Tibial nerve (tissue), 4 donors: ENCODE results near the gene ST7L. TPM values are rescaled to one million over a fixed set of nuclear protein-coding genes. Genes with fewer than 3 reads are reported as not detected.

Experiments used
- DNase-seq, 2 donors: peaks; one replicate each; pipeline ENCODE4 v3.0.0-alpha.2; 2019; ENCODE audit warnings: low spot score in 2 of 2
- H3K27ac ChIP-seq, 4 donors: fragments of 200-600 bp; sonication (generic) in 3 of 4; one replicate each; pipeline ENCODE4 v1.5.1; 2017 to 2019; ENCODE audit warnings: mild to moderate bottlenecking in 1 of 4
- H3K27me3 ChIP-seq, 2 donors: fragments of 200-600 bp; sonication (generic) in 1 of 2; one replicate each; pipeline versions ENCODE4 v1.5.1 to v1.6.0; 2017 to 2019
- H3K36me3 ChIP-seq, 3 donors: fragments of 200-600 bp; sonication (generic); one replicate each; pipeline ENCODE4 v1.5.1; 2018 to 2019
- H3K4me1 ChIP-seq, 4 donors: fragments of 200-600 bp; sonication (generic) in 3 of 4; one replicate each; pipeline ENCODE4 v1.5.1; 2017 to 2019
- H3K4me3 ChIP-seq, 4 donors: fragments of 200-600 bp; sonication (generic) in 3 of 4; one replicate each; pipeline ENCODE4 v1.5.1; 2017 to 2019; ENCODE audit warnings: mild to moderate bottlenecking in 1 of 4, moderate library complexity in 1 of 4
- H3K9me3 ChIP-seq, 4 donors: fragments of 200-600 bp; sonication (generic) in 3 of 4; one replicate each; pipeline ENCODE4 v1.5.1; 2017 to 2019
- EP300 ChIP-seq, 2 donors: sonication (generic); formaldehyde crosslinking; IDR thresholded peaks; one replicate each; pipeline ENCODE4 v1.6.1; 2017; ENCODE audit warnings: antibody characterized with exemption in 2 of 2, mild to moderate bottlenecking in 1 of 2
- POLR2A ChIP-seq, 2 donors: fragments of 450-650 bp; IDR thresholded peaks; one replicate each; pipeline ENCODE4 v1.6.1; 2017; ENCODE audit warnings: antibody characterized with exemption in 2 of 2, mild to moderate bottlenecking in 2 of 2, moderate library complexity in 2 of 2
- WGBS, 2 donors: methylation state at CpG; one replicate each; pipeline ENCODE4 v1.1.5; 2018; 5-methylcytosine and 5-hydroxymethylcytosine counted together
- total RNA-seq, 4 donors: library from RNA; depleted of rRNA; stranded (reverse); fragments of >200 nt; gene quantifications; one replicate each; pipeline ENCODE4 v1.1.0, GENCODE V29; 2016
- TF ChIP-seq, protein P1 (sequence below), 5 experiments: fragments of 200-600 bp in 3 of 5; fragments of 450-650 bp in 2 of 5; sonication (generic) in 3 of 5; IDR thresholded peaks; one replicate each; pipeline ENCODE4 v1.5.1; 2016 to 2019; ENCODE audit warnings: antibody characterized with exemption in 5 of 5, mild to moderate bottlenecking in 3 of 5, moderate library complexity in 2 of 5

Gene ST7L
- total RNA-seq, 4 donors from 2014 or later, result 18.4 to 24.0 (median 20.4) TPM

DNA sequence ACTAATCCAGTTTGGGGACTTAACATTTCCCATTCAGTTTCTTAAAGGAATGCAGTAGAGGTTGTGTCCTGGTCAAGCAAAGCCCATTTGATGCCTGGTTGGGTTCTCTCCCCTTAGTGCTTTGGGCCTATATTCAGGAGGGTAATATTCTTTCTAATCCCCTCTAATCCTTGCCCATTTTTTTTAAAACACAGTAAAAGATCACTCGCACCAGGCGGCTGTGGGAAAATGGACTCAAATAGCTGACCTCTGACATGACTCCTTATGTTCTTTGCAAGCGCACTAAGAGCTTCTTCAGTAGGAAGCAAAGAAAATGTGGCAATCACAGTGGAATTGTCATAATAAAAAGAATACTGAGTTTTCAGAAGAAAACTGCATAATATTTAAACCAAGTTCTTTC, 60.3 kb downstream of the ST7L start:
- no peak for TF ChIP-seq POLR2A (IDR thresholded peaks at IDR 0.05)
- TF ChIP-seq, protein P1, sequence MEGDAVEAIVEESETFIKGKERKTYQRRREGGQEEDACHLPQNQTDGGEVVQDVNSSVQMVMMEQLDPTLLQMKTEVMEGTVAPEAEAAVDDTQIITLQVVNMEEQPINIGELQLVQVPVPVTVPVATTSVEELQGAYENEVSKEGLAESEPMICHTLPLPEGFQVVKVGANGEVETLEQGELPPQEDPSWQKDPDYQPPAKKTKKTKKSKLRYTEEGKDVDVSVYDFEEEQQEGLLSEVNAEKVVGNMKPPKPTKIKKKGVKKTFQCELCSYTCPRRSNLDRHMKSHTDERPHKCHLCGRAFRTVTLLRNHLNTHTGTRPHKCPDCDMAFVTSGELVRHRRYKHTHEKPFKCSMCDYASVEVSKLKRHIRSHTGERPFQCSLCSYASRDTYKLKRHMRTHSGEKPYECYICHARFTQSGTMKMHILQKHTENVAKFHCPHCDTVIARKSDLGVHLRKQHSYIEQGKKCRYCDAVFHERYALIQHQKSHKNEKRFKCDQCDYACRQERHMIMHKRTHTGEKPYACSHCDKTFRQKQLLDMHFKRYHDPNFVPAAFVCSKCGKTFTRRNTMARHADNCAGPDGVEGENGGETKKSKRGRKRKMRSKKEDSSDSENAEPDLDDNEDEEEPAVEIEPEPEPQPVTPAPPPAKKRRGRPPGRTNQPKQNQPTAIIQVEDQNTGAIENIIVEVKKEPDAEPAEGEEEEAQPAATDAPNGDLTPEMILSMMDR (IDR thresholded peaks at IDR 0.05), result no peak
- TF ChIP-seq EP300 (IDR thresholded peaks at IDR 0.05), result no peak
- 72 to 77% methylated on average over 3 of the region's 3 CpGs for WGBS, 2 donors
- H3K4me1 ChIP-seq, result no peaks in the 10 kb centered on the region
- no peaks in the 10 kb centered on the region for H3K9me3 ChIP-seq
- H3K27me3 ChIP-seq, result no peaks in the 10 kb centered on the region
- H3K36me3 ChIP-seq, result peaks cover 0 to 43% (median 0%) of the 10 kb centered on the region in 3 donors
- no peak for DNase-seq
- H3K4me3 ChIP-seq, result no peak overlapping the region
- no peak overlapping the region for H3K27ac ChIP-seq

DNA sequence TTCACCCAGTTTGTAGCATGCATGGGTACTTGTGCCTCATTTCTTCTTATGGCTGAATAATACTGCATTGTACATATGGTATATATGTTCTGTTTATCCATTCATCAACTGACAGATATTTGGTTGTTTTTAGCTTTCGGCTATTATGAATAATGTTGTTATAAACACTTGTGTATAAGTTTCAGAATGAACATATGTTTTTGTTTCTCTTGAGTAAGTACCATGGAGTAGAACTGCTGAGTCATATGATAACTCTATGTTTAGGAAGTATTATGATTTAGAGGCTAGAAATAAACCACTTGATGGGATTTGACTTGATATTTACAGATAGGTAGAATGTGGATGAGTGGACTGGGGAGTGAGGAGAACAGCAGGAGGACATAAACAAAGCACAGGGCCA, 61.6 kb downstream of the ST7L start:
- Histone ChIP-seq H3K36me3 (peaks cover 0 to 41% (median 0%) of the 10 kb centered on the region in 3 donors), H3K27me3 (no peaks in the 10 kb centered on the region), H3K4me1 (no peaks in the 10 kb centered on the region), H3K27ac (no peak overlapping the region), H3K4me3 (no peak overlapping the region), H3K9me3 (no peaks in the 10 kb centered on the region)
- WGBS, 2 donors, result 52 to 57% methylated on average over 1 of the region's 1 CpG
- TF ChIP-seq POLR2A (IDR thresholded peaks at IDR 0.05) (no peak), EP300 (IDR thresholded peaks at IDR 0.05) (no peak)
- TF ChIP-seq, protein P1 (IDR thresholded peaks at IDR 0.05), result no peak
- DNase-seq, result no peak

DNA sequence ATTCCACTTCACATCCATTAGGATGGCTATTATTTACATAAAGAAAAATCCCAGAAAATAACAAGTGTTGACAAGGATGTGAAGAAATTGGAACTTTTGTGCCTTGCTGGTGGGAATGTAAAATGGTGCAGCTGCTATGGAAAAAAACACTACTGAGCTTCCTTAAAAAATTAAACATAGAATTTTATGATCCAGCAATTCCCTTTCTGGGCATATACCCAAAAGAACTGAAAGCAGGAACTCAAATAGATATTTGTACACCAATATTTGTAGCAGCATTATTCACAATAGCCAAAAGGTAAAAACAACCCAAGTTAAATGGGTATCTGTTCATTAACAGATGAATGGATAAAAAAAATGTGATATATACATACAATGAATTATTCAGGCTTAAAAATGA, 64.5 kb downstream of the ST7L start:
- no peak for DNase-seq
- H3K27ac ChIP-seq, result no peak overlapping the region
- no peaks in the 10 kb centered on the region for H3K4me1 ChIP-seq
- TF ChIP-seq POLR2A (IDR thresholded peaks at IDR 0.05), result no peak
- TF ChIP-seq, protein P1 (IDR thresholded peaks at IDR 0.05), result no peak
- TF ChIP-seq EP300 (IDR thresholded peaks at IDR 0.05), result no peak
- no peak overlapping the region for H3K4me3 ChIP-seq
- no peaks in the 10 kb centered on the region for H3K27me3 ChIP-seq
- peaks cover 0 to 19% (median 0%) of the 10 kb centered on the region in 3 donors for H3K36me3 ChIP-seq
- H3K9me3 ChIP-seq, result no peaks in the 10 kb centered on the region

DNA sequence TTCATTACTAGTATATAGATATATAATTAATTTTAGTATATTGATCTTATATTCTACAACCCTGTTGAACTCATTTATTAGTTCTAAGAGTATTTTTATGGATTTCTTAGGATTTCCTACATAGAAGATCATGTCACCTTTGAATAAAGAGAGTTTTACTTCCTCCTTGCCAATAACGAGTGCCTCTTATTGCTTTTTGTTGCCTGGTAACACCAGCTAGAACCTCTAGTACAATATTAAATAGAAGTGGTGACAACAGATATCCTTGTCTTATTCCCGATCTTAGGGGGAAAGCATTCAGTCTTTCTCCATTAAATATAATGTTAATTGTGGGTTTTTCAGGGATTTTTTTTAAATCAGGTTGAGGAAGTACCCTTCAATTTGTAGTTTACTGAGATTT, 69.4 kb downstream of the ST7L start:
- TF ChIP-seq POLR2A (IDR thresholded peaks at IDR 0.05) (no peak), EP300 (IDR thresholded peaks at IDR 0.05) (no peak)
- TF ChIP-seq, protein P1 (IDR thresholded peaks at IDR 0.05), result no peak
- Histone ChIP-seq H3K36me3 (peaks cover 0 to 21% (median 0%) of the 10 kb centered on the region in 3 donors), H3K27ac (no peak overlapping the region), H3K4me3 (no peak overlapping the region), H3K9me3 (no peaks in the 10 kb centered on the region), H3K4me1 (peaks cover 0 to 7% (median 0%) of the 10 kb centered on the region in 4 donors), H3K27me3 (no peaks in the 10 kb centered on the region)
- no peak for DNase-seq
- WGBS, 2 donors, result 80 to 86% methylated on average over 2 of the region's 2 CpGs

DNA sequence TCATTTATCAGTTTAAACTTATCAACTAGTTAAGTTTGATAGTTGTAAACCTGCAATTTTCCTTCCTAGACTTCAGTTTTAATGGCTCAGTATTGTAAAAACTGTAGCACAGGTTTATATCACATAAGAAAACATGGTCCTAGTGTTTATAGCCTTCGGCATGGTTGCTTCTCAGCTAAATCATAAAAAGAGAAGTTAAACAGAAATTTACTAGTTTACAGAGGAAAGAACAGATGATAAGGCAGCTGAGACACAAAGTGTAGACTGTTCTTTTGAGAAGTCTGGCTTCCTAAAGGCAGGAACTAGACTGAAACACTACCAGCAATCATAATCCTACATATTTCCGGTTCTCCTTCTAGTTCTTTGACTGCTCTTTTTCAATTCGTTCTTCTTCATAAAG, 70.4 kb downstream of the ST7L start:
- 76% methylated on average over 3 of the region's 3 CpGs for WGBS, 2 donors
- Histone ChIP-seq H3K27ac (no peak overlapping the region), H3K36me3 (peaks cover 0 to 21% (median 0%) of the 10 kb centered on the region in 3 donors), H3K9me3 (no peaks in the 10 kb centered on the region), H3K27me3 (no peaks in the 10 kb centered on the region), H3K4me1 (peaks cover 0 to 14% (median 0%) of the 10 kb centered on the region in 4 donors), H3K4me3 (no peak overlapping the region)
- TF ChIP-seq EP300 (IDR thresholded peaks at IDR 0.05) (no peak), POLR2A (IDR thresholded peaks at IDR 0.05) (no peak)
- TF ChIP-seq, protein P1 (IDR thresholded peaks at IDR 0.05), result no peak
- no peak for DNase-seq
